PC-9 (cell line): ENCODE data around the gene KEAP1.

Experiments
- EZH2 ChIP-seq: fragments of 200-600 bp; sonication (generic); IDR thresholded peaks from 2 replicates; pipeline ENCODE4 v1.8.0; 2017; ENCODE audit warnings: antibody characterized with exemption, low read depth
- TF ChIP-seq, protein P1 (sequence below): fragments of 200-600 bp; sonication (generic); conservative IDR thresholded peaks from 2 replicates; pipeline ENCODE4 v1.6.1; 2017; ENCODE audit warnings: mixed run types, antibody characterized with exemption, mild to moderate bottlenecking, moderate library complexity

DNA sequence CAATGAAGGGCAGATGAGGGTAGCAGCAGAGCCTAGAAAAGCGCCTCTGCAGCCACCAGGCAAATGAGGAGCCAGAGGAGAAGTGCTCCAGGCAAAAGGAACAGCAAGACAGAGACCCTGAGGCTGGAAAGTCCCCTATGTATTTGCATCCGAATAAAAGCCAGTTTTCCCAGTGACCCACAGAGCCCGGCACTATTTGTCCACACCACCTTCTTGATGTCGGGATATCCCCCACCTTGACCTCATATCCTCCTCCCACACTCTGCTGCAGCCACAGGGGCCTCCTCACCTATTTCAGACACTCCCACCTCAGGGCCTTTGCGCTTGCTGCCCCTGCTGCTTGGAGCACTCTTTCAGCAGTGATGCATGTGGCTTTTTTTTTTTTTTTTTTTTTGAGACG lies 47.2 kb upstream of the KEAP1 start:
- TF ChIP-seq, protein P1, sequence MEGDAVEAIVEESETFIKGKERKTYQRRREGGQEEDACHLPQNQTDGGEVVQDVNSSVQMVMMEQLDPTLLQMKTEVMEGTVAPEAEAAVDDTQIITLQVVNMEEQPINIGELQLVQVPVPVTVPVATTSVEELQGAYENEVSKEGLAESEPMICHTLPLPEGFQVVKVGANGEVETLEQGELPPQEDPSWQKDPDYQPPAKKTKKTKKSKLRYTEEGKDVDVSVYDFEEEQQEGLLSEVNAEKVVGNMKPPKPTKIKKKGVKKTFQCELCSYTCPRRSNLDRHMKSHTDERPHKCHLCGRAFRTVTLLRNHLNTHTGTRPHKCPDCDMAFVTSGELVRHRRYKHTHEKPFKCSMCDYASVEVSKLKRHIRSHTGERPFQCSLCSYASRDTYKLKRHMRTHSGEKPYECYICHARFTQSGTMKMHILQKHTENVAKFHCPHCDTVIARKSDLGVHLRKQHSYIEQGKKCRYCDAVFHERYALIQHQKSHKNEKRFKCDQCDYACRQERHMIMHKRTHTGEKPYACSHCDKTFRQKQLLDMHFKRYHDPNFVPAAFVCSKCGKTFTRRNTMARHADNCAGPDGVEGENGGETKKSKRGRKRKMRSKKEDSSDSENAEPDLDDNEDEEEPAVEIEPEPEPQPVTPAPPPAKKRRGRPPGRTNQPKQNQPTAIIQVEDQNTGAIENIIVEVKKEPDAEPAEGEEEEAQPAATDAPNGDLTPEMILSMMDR, result no peak
- no peak for TF ChIP-seq EZH2
